GM18520 (cell line): ENCODE data around the gene TERB1.

Experiments used
- ATAC-seq: cut with Tn5 transposase; IDR thresholded peaks from one replicate; pipeline ENCODE4 v1.9.1; 2021; ENCODE audit not compliant: unreplicated experiment

The TERB1 gene

GRCh38 chr16:66801320-66802105, at the start of gene TERB1:
Gene TERB1, minus strand, starts transcription at chr16:66801584. Its CDS starts 4,786 bp downstream, at chr16:66796798.
- no peak for ATAC-seq

DNA sequence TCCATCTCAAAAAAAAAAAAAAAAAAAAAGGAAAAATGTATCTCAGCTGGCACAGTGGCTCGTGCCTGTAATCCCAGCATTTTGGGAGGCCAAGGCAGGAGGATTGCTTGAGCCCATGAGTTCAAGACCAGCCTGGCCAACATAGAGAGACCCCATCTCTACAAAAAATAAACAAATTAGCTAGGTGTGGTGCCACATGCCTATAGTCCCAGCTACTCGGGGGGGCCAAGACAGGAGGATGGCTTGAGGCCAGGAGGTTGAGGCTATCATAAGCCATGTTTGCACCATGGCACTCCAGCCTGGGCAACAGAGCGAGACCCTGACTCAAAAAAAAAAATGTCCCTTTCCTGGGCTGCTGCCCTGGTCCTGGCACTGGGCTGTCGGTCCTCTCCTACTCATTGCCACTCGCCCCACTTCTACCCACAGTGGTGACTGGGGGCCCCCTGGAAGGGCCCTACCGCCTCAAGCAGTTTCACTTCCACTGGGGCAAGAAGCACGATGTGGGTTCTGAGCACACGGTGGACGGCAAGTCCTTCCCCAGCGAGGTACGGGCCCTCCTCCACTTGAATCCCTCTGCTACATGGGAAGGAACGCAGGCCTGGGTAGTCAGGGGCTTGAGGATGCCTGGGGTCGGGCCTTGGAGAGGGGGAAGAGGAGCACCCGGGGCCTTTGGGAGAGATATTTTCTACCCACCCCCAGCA, 48.9 kb upstream of the TERB1 start:
- no peak for ATAC-seq

- ATAC-seq: no peak
These were observed 48.2 kb upstream of the TERB1 start for GRCh38 chr16:66849549-66849948.

GRCh38 chr16:66849021-66849420, 47.6 kb upstream of the TERB1 start:
- no peak for ATAC-seq

GRCh38 chr16:66848172-66848571, 46.8 kb upstream of the TERB1 start:
- ATAC-seq: no peak

DNA sequence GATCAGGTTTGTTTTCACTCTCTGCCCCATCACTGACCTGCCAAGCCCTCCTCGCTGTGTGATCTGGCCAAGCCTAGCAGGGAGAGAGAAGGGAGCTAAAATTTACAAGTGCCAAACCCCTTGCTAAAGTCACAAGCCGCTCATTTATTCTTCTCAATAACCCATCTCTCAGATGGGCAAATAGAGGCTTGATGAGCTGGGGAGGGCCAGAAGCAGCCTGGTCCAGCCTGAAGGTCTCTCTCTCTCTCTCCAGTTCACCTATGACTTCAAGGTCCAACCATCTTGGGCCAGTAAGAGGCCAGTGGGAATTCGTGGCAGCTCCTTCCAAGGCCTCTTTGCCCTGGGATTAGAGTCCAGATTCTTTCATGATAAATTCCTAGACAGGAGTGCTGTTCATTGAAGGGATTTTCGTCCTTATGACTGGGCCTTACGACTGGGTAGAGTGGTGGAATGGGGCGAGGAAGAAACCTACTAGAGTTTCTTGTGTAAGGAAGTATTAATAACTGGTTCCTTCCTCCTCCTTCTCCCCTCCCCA, 46.2 kb upstream of the TERB1 start:
- ATAC-seq: no peak

DNA sequence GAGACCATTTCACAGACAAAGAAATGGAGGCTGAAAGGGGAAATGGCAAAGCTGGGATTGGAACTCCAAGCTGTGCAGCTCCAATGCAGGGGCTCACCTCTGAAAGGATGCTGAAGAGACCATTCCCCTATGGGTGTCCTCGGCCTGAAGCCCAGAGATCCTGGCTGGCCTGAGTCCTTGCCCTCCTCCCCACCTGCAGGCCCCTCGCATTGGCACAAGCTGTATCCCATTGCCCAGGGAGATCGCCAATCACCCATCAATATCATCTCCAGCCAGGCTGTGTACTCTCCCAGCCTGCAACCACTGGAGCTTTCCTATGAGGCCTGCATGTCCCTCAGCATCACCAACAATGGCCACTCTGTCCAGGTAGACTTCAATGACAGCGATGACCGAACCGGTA, 45.4 kb upstream of the TERB1 start:
- no peak for ATAC-seq

- ATAC-seq: no peak
These were observed 44.9 kb upstream of the TERB1 start for GRCh38 chr16:66846266-66846665.

- no peak for ATAC-seq
These were observed 44.4 kb upstream of the TERB1 start for GRCh38 chr16:66845791-66846221.

DNA sequence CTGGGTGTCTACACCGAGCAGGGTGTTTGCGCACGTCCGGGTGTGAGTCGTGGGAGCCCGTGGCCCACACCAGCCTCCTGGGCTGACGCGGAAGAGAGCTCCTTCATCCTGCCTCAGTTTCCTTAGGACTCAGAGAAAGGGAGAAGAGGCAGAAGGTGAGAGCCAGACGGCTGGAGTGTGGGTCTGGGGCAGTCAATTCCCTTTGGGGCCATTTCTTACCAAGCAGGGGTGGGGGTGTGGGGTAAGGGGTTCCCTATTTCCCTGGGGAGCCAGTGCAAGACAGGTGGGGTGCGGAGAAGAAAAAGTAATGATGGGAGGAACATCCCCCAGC, 43.7 kb upstream of the TERB1 start:
- no peak for ATAC-seq

GRCh38 chr16:66844342-66845079, 43.1 kb upstream of the TERB1 start, which contains the start of gene CA7:
Gene CA7, plus strand, starts transcription at chr16:66844414. Its CDS starts 74 bp downstream, at chr16:66844488.
- no peak for ATAC-seq

GRCh38 chr16:66844009-66844341, 42.6 kb upstream of the TERB1 start:
- no peak for ATAC-seq

DNA sequence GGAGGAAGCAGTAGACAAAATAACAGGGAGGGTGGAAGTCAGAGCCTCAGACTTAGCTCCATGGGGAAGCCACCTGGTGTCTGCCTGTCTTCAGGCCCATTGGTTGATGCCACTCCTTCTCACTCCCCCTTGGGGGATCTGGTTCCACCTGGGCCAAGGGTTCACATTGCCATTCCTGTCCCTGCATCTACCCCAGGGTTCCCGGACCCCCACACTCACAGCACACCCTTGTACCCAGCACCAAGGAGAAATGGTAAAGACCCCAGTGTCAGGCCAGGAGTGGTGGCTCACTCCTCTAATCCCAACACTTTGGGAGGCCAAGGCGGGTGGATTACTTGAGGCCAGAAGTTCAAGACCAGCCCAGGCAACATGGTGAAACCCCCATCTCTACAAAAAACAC, 41.8 kb upstream of the TERB1 start:
- no peak for ATAC-seq

GRCh38 chr16:66842765-66843164, 41.4 kb upstream of the TERB1 start:
- ATAC-seq: no peak

GRCh38 chr16:66841366-66841765, 40.0 kb upstream of the TERB1 start:
- ATAC-seq: no peak

DNA sequence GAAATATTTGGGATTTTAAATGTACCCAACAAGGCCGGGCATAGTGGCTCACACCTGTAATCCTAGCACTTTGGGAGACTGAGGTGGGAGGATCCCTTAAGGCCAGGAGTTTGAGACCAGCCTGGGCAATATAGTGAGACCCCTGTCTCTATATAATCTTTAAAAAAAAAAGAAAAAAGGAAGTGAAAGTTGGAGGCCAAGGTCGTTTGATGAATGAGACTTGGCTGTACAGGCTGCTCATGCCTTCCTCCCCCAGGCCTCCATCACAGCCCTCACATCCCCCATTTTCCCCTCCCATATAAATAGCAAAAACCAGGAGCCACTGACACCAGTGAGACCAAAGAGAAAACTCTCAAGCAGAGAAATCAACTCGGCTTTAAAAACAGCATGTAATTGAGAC, 39.5 kb upstream of the TERB1 start:
- ATAC-seq: no peak

DNA sequence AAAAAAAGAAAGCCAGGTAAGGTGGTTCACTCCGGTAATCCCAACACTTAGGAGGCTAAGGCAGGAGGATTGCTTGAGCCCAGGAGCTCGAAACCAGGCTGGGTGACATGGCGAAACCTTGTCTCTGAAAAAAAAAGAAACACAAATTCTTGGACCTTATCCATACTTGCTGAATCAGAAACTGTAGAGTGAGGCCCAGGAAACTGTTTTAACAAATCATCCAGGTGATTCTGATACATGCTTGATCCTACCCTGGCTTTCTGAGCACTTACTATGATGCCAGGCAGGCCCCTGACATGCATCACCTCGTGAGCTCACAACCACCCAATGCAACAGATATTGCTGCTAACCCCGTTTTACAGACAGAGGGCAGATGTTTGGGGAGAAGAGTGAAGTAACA, 33.4 kb upstream of the TERB1 start:
- no peak for ATAC-seq

GRCh38 chr16:66832661-66833305, 31.4 kb upstream of the TERB1 start:
- no peak for ATAC-seq

GRCh38 chr16:66832190-66832589, 30.8 kb upstream of the TERB1 start:
- no peak for ATAC-seq

- ATAC-seq: peak; percentile 90
These were observed 29.3 kb upstream of the TERB1 start, which contains the start of gene NAE1 for GRCh38 chr16:66830422-66831404. Gene NAE1, minus strand, starts transcription at chr16:66830976. Its CDS starts 77 bp downstream, at chr16:66830899.
